ENCODE measurements around the gene CHRNB2.
A peak's percentile ranks its signal among the peaks of the same experiment; 100 is the strongest.

The CHRNB2 gene

DNA sequence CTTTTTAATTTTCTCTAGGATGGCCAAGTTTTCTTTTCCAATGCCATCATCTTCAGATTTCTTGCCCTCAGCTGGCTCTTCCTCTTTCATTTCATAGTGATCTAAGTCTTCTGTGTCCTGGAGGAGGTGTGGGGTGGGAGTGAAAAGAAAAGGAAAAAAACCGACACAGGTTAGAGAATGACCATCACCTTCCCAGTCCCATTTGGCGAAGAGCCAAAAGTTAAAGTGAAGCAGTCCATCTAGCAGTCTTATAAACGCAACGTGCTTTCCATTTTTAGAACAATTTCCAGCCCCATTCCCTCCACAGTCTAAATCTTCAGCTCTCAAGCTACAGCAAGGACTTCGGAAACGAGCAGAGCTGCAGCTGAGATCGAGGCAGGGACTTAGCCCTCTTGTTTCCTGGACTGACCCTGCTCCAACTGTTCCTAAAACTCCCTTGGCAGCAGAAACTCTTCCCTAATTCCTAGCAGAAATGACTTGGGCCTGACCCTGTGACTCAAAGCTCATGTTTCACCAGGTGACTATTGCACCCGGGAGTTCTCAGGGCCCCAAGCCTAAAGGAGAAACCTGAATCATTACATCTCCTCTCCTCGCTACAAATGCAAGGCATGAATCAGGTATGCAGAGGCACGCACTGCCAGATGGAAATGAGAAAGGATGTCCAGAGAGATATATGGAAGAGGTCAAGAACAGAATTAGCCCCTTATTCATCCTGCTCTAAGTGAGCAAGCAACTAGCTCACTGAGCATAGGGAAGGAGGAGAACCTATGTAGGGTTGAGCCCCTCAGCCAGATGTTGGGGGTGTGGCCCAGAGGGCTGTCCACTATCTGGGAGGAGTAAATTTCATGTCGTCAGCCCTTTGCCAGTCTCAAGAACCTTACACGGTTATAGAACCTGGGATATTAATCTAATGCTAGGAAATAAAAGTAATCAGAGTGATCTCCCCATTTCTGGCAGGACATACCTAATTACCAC is 14.2 kb upstream of the CHRNB2 start:
- no peak for DNase-seq

DNA sequence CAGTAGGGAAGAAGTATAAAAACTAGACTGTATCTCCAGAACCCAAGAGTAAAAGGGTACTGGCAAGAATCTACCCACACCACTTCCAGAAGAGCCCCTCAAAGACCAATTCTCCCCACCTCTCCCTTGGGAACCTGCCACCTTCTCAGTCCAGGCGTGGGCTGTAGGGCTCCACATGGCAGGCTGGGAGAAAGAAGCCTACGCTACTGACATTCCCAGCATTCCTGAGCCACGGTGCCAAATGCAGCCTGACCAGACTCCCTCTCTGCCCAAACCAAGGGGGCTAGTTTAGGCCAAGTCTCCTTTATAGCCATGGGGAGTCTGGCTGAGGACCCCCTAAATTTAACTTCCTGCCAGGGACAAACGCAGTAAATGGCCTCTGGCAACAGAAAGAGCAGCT is 11.2 kb upstream of the CHRNB2 start:
- DNase-seq: no peak

DNA sequence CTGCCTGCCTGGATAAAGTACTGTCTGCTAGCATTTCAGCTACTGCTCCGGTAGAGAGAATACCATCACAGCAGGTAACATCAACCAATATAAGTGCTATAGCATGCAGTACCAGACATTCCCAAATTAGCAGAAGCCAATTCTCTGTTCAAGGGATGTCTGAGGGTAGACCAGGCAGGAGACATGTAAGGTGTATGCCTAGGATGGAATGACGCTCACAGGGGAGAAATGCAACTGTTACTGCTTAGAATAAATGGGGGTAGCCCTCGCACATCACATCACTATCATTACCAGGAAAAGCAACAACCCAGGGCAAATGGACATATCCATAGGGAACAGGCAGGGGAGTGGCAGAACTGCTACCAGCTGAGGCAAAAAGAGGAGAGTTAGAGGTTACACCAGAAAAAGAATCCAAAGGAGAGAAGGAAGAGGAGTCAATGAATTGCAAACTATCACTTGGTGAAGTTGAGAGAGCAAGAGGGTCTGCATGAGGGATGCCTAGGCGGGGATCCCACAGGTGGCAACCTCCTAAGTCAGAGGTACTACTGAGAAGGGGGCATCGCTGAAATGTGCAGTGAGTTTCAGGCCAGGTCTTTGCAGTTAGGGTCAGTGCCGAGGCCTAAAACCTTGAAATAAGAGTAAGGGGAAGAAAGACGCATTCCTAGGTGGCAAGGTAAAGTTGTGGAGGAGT is 10.2 kb upstream of the CHRNB2 start:
- no peak for DNase-seq

DNA sequence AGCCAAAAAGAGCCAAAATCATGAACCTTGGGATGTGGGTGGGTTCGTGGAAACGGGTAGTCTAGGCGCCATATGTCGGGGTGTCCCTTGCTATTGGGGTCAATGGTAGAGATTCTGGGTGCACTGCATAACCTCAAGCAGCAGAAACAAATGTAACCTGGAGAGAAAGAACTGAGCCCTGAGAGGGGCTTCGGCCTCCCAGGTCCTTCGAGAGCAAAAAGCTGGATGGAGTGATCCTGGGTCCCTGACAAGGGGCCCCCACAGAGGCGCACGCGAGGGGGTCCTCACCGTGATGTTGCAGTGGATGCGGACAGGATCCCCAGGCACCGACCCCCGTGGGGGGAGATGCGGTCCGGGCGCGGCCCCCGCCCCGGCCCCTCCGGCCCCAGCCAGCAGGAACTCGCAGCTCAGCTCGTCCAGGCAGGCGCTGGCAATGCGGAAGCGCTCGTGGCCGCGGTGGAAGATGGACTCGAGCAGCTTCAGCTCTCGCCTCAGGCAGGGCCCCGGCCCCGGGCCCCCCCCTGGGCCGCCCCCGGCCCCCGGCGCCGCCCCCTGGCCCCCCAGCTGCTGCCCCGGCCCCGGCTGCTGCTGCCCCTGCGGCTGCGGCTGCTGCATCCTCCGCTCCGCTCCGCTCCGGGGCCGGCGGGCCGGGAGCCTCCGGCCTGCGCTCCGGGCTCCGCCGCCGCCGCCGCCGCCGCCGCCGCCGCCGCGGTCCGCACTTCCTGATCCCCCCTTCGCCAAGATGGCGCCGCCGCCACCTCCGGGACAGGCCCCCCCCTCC is 9.4 kb upstream of the CHRNB2 start, which contains the start of gene UBE2Q1:
UBE2Q1 (minus strand) TSS at position 724 of the 781 bp plus-strand sequence; CDS start at position 615, 109 bp downstream.
- DNase-seq: peak in 1 of 2 donors; percentile 42

DNA sequence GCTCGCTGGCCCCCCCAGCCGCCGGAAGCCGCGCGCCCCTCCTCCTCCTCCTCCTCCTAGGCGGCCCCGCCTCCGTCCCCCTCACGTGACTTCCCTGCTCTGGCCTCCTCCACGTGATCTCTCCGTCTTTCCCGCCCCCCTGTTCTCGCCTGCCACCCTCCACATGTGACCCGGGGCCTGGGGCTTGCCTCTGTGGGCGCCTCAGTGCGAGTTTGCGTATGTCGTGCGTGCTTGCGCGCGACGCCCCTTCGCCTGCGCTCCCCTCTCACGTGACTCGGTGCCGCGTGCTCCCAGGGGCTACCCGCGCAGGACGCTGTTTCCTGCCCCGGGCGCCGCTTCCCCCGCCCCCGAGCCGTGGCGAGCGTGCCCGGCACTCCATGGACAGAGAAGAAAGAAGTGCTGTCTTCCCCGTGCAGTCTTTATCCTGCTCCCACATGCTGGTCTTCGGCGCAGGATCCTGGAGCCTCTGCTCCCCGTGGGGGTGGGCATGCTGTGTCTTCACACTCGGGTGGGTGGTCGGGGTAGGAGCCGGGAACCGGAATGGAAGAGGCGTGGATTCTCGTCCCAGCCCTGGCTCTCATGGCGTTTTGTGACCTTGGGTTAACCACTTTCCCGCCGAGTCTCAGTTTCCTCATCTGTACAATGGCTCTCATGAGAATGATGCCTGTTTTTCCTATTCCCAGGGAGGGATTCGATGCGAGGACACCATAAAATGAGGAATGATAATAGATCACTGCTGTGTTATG is 8.7 kb upstream of the CHRNB2 start:
- DNase-seq: peak; percentile 100

DNA sequence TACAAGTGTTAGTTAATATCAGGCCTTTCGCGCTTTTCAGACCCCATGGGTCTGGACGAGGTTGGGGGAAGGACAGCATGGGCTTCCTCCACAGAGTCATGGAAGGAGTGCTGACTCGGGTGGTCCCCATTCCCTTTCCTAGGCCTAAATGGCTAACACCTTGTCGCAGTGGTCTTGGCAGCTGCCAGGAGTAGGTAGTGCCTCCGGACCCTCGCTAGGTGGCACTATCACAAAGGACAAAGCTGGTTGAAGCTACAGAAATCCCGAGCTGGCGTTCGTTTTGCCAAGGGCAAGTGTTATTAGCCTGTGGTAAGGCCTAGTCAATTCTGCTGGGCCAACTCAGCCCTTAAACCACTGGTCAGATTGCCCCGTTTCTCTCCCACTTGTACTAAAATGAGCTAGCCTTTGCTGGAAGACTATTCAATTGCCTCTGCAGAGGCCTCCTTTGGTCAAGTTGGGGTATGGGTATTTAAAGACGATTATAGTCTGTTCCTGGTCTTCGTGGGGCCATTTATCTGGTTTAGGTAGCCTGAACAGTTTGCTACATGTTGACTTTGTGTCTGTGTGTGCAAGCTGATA is 8.0 kb upstream of the CHRNB2 start:
- peak; percentile 85 to 88 for DNase-seq

DNA sequence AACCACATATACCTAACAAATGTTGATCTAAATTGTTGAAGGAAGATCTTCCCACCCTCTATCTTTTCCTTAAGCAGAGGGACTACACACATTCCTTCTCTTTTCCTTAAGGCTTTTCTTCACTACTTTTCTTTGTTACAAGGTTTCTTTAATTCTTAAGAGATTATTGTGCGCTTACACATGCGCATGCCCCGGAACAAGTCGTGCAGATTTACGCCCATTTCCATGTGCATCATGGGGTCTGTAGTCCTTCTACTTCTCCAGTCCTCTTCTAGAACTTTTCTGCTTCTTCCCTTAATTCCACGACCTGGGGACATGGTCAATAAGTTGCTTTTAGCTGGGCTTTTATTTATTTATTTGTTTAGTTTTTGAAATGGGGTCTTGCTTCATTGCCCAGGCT is 1.7 kb upstream of the CHRNB2 start:
- DNase-seq: no peak

DNA sequence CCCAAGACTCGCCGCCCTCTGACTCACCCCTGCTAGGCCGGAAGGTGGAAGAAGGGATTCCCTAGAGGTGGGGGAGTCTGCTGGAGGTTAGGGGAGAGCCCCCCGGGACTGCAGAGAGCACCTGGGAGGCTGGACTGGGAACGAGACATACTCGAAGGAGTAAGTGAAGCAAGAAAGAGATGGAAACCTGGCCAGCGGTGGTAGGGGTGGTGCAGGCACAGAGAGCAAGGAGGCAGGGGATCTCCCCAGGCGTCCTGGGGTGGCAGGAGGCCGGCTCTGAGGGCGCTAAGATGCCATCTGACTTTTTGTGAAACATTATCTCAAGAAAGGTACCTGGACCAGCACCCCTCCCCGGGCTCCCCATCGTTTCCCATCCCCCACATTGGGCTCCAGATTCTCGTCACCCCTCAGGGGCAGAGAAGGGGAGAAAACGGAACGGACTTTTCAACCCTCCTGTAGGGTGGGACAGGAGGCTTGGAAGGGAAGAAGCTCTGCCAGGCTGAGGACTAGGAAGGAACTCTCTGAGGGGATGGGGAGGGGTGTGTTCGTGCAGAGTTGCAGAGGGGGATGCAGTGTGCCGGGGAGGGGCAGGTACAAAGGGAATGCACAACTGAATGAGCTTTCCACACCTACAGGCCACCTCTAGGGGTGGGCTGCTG is 708 bp downstream of the CHRNB2 start:
- DNase-seq: no peak

DNA sequence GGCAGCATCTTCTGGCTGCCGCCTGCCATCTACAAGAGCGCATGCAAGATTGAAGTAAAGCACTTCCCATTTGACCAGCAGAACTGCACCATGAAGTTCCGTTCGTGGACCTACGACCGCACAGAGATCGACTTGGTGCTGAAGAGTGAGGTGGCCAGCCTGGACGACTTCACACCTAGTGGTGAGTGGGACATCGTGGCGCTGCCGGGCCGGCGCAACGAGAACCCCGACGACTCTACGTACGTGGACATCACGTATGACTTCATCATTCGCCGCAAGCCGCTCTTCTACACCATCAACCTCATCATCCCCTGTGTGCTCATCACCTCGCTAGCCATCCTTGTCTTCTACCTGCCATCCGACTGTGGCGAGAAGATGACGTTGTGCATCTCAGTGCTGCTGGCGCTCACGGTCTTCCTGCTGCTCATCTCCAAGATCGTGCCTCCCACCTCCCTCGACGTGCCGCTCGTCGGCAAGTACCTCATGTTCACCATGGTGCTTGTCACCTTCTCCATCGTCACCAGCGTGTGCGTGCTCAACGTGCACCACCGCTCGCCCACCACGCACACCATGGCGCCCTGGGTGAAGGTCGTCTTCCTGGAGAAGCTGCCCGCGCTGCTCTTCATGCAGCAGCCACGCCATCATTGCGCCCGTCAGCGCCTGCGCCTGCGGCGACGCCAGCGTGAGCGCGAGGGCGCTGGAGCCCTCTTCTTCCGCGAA is 3.8 kb downstream of the CHRNB2 start:
- DNase-seq: no peak

DNA sequence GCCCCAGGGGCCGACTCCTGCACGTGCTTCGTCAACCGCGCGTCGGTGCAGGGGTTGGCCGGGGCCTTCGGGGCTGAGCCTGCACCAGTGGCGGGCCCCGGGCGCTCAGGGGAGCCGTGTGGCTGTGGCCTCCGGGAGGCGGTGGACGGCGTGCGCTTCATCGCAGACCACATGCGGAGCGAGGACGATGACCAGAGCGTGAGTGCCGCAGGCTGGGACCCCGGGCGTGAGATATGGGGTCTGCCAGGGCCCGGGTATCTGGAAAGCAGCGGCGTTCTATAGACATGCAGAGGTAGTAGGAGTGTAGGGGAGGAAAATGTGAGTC is 4.3 kb downstream of the CHRNB2 start:
- no peak for DNase-seq

DNA sequence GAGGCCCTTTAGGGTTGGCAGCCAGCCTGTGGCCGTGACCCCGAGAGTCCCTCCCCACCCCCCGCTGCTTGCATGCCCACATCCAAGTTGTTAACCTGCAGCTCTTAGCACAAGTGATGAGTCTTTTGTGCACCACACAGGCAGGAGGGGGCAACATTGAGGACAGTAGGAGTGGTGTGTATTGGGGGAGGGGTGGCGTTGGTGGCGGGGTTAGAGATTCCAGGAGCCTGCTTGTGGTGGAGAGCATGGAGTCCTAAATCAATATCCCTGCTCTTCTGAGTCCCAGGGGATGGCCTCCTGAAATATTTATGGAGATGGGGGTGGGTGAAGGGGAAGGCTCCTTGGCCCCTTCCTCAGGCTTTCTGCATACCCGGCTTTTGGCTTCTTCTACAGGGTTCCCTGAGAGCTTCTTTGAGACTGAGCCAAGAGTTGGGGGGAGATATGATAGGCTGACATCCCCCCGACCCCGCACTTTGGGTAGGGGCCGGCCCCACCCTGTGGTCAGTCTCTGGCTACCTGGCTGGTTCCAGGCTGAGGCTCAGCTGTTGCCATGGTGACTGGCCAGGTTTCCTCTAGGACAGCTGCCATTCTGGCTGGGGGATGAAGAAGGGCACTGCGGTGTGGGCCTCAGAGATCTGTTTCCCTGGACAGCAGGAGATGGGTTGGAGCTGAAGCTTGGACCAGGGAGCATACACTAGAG is 5.0 kb downstream of the CHRNB2 start:
- DNase-seq: no peak

DNA sequence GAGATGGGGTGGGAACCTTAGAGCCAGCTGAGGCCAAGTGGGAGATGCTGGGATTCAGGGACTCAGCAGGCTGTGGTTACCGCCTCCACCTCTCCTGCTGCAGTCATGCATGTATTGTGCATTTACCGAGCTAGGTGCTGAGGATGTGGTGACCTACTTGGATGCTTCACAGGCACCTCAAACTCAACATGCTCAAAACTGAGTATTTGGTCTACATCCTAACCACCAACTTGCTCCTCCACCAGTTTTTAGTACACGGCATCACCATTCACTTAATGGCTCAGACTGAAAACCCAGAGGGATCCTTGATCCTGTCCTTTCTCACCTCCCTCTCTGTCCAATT is 5.6 kb downstream of the CHRNB2 start:
- no peak for DNase-seq

DNA sequence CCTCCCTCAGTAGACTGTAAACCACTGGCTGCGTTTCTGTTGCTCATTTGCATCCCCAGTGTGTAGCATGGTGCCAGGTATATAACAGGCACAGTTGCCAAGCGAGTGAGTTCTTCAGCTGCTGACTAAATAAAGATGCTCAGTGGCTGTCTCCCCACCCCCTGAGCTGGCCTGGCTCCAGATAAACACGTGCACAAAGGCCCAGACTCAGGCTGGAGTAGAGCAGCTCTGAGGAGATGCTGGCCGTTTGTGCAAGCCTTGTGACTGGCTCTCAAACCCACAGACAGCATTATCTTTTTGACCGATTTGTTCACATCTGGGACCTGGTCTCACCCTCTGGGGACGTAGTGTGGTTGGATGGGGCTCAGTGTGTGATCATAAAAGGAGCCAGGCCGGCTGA is 7.1 kb downstream of the CHRNB2 start:
- DNase-seq: no peak

DNA sequence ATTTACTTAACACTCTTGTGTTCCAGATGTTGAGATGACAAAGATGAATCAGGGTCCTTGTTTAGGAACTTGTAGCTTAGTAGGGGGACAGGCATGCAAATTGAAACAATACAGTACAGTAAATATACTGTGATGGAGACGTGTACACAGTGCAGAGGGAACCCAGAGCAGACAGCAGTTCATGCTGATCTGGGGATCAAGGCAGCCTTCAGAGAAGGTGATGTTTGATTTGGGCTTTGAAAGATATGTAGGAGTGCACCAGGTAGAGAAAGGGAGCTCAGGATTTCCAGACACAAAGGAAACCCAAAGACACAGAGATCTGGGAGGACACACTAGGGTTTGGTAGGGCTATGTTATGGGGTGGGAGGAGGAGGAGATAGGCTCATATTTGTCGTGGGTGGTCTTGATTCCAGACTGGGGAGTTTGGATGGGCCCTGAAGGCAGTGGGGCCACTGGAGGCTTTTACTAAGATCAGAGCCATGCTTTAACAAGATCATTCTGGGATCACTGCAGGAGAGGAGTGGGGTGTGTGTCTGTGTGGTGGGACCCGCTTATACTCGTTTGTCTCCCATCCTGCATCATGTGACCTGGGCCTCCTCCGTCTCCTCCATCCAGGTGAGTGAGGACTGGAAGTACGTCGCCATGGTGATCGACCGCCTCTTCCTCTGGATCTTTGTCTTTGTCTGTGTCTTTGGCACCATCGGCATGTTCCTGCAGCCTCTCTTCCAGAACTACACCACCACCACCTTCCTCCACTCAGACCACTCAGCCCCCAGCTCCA is 7.8 kb downstream of the CHRNB2 start:
- no peak for DNase-seq

DNA sequence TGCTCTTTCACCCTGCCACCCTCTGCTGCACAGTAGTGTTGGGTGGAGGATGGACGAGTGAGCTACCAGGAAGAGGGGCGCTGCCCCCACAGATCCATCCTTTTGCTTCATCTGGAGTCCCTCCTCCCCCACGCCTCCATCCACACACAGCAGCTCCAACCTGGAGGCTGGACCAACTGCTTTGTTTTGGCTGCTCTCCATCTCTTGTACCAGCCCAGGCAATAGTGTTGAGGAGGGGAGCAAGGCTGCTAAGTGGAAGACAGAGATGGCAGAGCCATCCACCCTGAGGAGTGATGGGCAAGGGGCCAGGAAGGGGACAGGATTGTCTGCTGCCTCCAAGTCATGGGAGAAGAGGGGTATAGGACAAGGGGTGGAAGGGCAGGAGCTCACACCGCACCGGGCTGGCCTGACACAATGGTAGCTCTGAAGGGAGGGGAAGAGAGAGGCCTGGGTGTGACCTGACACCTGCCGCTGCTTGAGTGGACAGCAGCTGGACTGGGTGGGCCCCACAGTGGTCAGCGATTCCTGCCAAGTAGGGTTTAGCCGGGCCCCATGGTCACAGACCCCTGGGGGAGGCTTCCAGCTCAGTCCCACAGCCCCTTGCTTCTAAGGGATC is 8.5 kb downstream of the CHRNB2 start:
- DNase-seq: no peak

DNA sequence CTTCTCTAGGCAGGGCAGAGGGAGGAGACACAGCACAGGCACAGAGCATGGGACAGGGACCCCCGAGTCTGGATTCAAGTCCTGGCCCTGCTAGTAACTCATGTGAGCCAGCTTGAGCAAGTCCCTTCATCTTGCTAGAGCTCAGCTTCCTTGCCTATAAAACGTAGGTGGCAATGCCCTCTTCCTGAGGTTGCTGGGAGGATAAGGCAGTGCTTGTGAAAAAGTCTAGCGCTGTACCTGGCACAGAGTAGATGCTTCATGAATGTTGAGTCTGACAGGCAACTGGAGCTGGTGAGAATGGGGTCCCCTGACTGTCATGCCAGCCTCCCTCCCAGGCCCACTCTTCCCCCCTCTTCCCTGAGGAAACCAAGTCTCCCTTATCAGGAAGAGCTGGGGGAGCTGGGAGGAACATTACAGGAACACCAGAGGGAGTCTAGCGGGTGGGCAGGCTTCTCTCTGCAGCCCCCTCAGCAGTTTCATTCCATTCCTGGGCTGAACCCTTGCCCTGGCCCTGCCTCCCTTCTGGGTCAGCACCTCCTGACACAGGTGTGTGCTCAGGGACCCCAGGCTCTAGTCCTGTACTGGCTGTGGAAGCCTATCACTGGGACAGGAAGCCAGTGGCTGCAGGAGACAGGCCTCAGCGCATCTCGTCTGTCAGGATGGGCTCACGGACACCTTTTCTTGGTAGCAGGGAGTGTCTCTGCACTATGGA is 9.9 kb downstream of the CHRNB2 start:
- DNase-seq: no peak

DNA sequence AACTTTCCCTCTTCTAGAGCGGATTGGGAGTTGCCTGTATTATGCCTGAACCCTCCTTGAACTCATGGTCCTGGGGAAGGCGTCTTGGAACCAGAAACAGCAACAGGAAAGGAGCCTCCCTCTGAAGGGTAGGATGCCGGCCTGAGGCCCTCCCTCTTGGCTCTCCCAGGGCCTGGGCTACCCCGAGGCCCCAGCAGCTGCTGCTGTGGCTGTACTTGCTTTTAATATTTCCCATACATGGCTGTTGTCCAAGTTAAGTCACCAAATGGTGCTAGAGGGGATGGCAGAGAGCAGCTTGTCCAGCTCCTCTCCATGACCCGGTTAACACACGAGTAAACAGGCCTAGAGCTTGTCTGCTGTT is 10.5 kb downstream of the CHRNB2 start:
- no peak for DNase-seq

DNA sequence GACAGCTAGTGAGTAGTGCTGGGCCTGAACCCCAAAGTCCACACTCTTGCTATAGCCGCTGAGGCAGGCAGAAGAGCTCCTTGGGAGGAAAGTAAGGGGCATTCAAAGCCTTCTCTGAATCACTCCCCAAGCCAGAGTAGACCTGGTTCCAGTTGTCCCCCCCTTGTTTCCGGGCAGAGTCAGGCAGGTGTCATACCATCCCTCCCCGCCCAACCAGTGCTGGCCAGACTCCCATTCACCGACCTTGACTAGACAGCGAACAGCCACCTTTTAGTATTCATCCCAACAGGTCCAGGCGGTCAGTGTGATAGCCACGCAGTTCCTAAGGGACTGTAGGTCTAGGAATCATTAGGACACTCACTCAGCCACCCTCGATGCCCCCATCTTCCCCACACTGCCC is 11.8 kb downstream of the CHRNB2 start:
- DNase-seq: no peak

DNA sequence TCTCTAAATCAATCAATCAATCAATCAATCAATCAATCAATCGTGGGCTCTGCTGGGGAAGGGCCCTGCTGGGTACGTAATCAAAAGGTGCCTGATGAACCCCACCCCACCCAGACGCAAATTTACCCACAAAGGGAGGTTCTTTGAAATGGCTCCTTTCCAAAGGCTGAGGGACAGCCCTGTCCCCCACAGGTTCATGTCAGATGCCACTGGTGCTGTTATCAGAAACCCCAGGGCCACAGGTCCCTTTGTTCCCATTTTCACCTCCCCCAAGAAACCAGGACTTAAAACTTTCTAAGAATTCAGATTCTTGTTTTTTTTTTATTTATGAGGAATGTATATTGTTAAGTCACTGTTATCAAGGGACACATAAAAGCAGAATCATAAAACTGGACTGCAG is 14.2 kb downstream of the CHRNB2 start:
- no peak for DNase-seq

Measured in CD4-positive, alpha-beta T cell treated with Interleukin-4 for 1 hour (primary cell).